ENCODE results near the gene ADAM12. TPM values are rescaled to one million over a fixed set of nuclear protein-coding genes. Genes with fewer than 3 reads are reported as not detected.
A peak's percentile ranks its signal among the peaks of the same experiment; 100 is the strongest.

Gene ADAM12
- total RNA-seq, 1 donor from 2014 or later, result 0.98 TPM

- no peaks in the 10 kb centered on the region for H3K27me3 ChIP-seq
- H3K27ac ChIP-seq, result peak overlapping the region; percentile 36
- H3K4me3 ChIP-seq, result no peak overlapping the region
- H3K9me3 ChIP-seq, result no peaks in the 10 kb centered on the region
- H3K4me1 ChIP-seq, result no peaks in the 10 kb centered on the region
- TF ChIP-seq CTCF (IDR thresholded peaks at IDR 0.05), result no peak
- ATAC-seq (no peak), DNase-seq (no peak)
- no peaks in the 10 kb centered on the region for H3K36me3 ChIP-seq
- intact Hi-C loops (cut with DNase I), result no loop called here
Observed at GRCh38 chr10:126080879-126081411, 307.3 kb downstream of the ADAM12 start.

GRCh38 chr10:126080291-126080825 lies 307.9 kb downstream of the ADAM12 start:
- Histone ChIP-seq H3K27ac (no peak overlapping the region), H3K4me3 (no peak overlapping the region), H3K4me1 (no peaks in the 10 kb centered on the region), H3K36me3 (no peaks in the 10 kb centered on the region), H3K9me3 (no peaks in the 10 kb centered on the region), H3K27me3 (no peaks in the 10 kb centered on the region)
- no peak for TF ChIP-seq CTCF (IDR thresholded peaks at IDR 0.05)
- intact Hi-C loops (cut with DNase I), result no loop called here
- ATAC-seq, result no peak
- no peak for DNase-seq

- ATAC-seq (no peak), DNase-seq (no peak)
- H3K27ac ChIP-seq, result no peak overlapping the region
- H3K4me3 ChIP-seq, result no peak overlapping the region
- H3K4me1 ChIP-seq, result no peaks in the 10 kb centered on the region
- intact Hi-C loops (cut with DNase I), result no loop called here
- no peaks in the 10 kb centered on the region for H3K27me3 ChIP-seq
- no peaks in the 10 kb centered on the region for H3K36me3 ChIP-seq
- H3K9me3 ChIP-seq, result no peaks in the 10 kb centered on the region
- TF ChIP-seq CTCF (IDR thresholded peaks at IDR 0.05), result no peak
Observed at GRCh38 chr10:126075009-126075408, 313.3 kb downstream of the ADAM12 start.

- no peak for TF ChIP-seq CTCF (IDR thresholded peaks at IDR 0.05)
- no peak overlapping the region for H3K27ac ChIP-seq
- no peaks in the 10 kb centered on the region for H3K36me3 ChIP-seq
- H3K27me3 ChIP-seq, result no peaks in the 10 kb centered on the region
- H3K9me3 ChIP-seq, result no peaks in the 10 kb centered on the region
- intact Hi-C loops (cut with DNase I), result no loop called here
- no peak for ATAC-seq
- DNase-seq, result no peak
- no peaks in the 10 kb centered on the region for H3K4me1 ChIP-seq
- no peak overlapping the region for H3K4me3 ChIP-seq
Observed at GRCh38 chr10:126074291-126074690, 314.0 kb downstream of the ADAM12 start.

- no peaks in the 10 kb centered on the region for H3K4me1 ChIP-seq
- no peaks in the 10 kb centered on the region for H3K36me3 ChIP-seq
- no peaks in the 10 kb centered on the region for H3K9me3 ChIP-seq
- no peak overlapping the region for H3K27ac ChIP-seq
- no peak overlapping the region for H3K4me3 ChIP-seq
- TF ChIP-seq CTCF (IDR thresholded peaks at IDR 0.05), result no peak
- intact Hi-C loops (cut with DNase I), result no loop called here
- DNase-seq (no peak), ATAC-seq (no peak)
- H3K27me3 ChIP-seq, result no peaks in the 10 kb centered on the region
Observed at GRCh38 chr10:126073606-126074005, 314.7 kb downstream of the ADAM12 start.

GRCh38 chr10:126072622-126073021 lies 315.7 kb downstream of the ADAM12 start:
- no peak for DNase-seq
- no peak for ATAC-seq
- no peaks in the 10 kb centered on the region for H3K36me3 ChIP-seq
- no peaks in the 10 kb centered on the region for H3K9me3 ChIP-seq
- no peaks in the 10 kb centered on the region for H3K27me3 ChIP-seq
- no peaks in the 10 kb centered on the region for H3K4me1 ChIP-seq
- no peak overlapping the region for H3K4me3 ChIP-seq
- no peak overlapping the region for H3K27ac ChIP-seq
- TF ChIP-seq CTCF (IDR thresholded peaks at IDR 0.05), result no peak
- intact Hi-C loops (cut with DNase I), result no loop called here

All from upper lobe of right lung (tissue), 1 donor.